Natural killer cell (primary cell): ENCODE results near the gene SYNGR2. TPM values are rescaled to one million over a fixed set of nuclear protein-coding genes. Genes with fewer than 3 reads are reported as not detected.
A peak's percentile ranks its signal among the peaks of the same experiment; 100 is the strongest.

Experiments
- ATAC-seq, 3 donors: fragments of 150-1000 bp in 2 of 3; fragments of 200-7000 bp in 1 of 3; cut with Tn5 transposase; 1 replicate in 1 of 3; 2 replicates in 2 of 3; pipeline ENCODE4 v1.10.0; 2021; ENCODE audit warnings: mild to moderate bottlenecking in 2 of 3, moderate library complexity in 2 of 3
- DNase-seq, 2 donors: peaks; one replicate each; pipeline versions ENCODE4 v3.0.0 to v3.0.0-alpha.2; 2013 to 2021; ENCODE audit warnings: mixed read lengths in 1 of 2
- H3K27ac ChIP-seq: one replicate; pipeline ENCODE4 v1.5.1; 2013; ENCODE audit warnings: mild to moderate bottlenecking, low read length
- H3K27me3 ChIP-seq: one replicate; pipeline ENCODE4 v1.6.1; 2013; ENCODE audit warnings: low read length; ENCODE audit not compliant: control insufficient read depth, insufficient read depth
- H3K36me3 ChIP-seq: one replicate; pipeline ENCODE4 v1.6.1; 2013; ENCODE audit warnings: low read length; ENCODE audit not compliant: control insufficient read depth, insufficient read depth
- H3K4me1 ChIP-seq: one replicate; pipeline ENCODE4 v1.6.1; 2013; ENCODE audit warnings: low read length; ENCODE audit not compliant: control insufficient read depth, insufficient read depth
- H3K4me3 ChIP-seq: one replicate; pipeline ENCODE4 v1.5.1; 2013; ENCODE audit warnings: low read length
- H3K9me3 ChIP-seq: one replicate; pipeline ENCODE4 v1.6.1; 2013; ENCODE audit warnings: low read length; ENCODE audit not compliant: control insufficient read depth, insufficient read depth
- H3K27ac Mint-ChIP-seq, 2 donors: one replicate each; pipeline ENCODE4 v1.8.0; 2022; ENCODE audit warnings: mild to moderate bottlenecking in 2 of 2, mixed read lengths in 2 of 2, moderate library complexity in 1 of 2
- H3K27me3 Mint-ChIP-seq, 2 donors: one replicate each; pipeline ENCODE4 v1.8.0; 2022; ENCODE audit warnings: low read depth in 2 of 2, mixed read lengths in 2 of 2
- H3K36me3 Mint-ChIP-seq: one replicate; pipeline ENCODE4 v1.8.0; 2022; ENCODE audit warnings: mixed read lengths
- H3K4me1 Mint-ChIP-seq, 2 donors: one replicate each; pipeline ENCODE4 v1.8.0; 2022; ENCODE audit warnings: mixed read lengths in 2 of 2
- H3K4me3 Mint-ChIP-seq: one replicate; pipeline ENCODE4 v1.8.0; 2022; ENCODE audit warnings: mild to moderate bottlenecking, moderate library complexity, mixed read lengths
- H3K9me3 Mint-ChIP-seq, 2 donors: one replicate each; pipeline ENCODE4 v1.8.0; 2022; ENCODE audit warnings: mixed read lengths in 2 of 2
- CTCF ChIP-seq: fragments of 200-600 bp; IDR thresholded peaks from one replicate; pipeline ENCODE4 v1.8.0; 2022; ENCODE audit warnings: antibody characterized with exemption
- WGBS: methylation state at CpG from one replicate; pipeline ENCODE4 v1.1.7; 2013; ENCODE audit warnings: missing lambda C conversion rate; ENCODE audit not compliant: insufficient coverage; 5-methylcytosine and 5-hydroxymethylcytosine counted together
- intact Hi-C: fragments of 100-400 bp; cut with micrococcal nuclease; formaldehyde crosslinking; loops from one replicate; pipeline ENCODE4 v1.14.2; 2022
- total RNA-seq, 4 donors: library from RNA; stranded (reverse); fragments of 120-200 nt in 1 of 4; gene quantifications; one replicate each; pipeline versions ENCODE4 v1.2.3 to v1.2.4, GENCODE V29; 2013 to 2022

The SYNGR2 gene
- total RNA-seq, 3 donors from 2014 or later (not counting 1 experiment from before 2014, with no cell fraction given): 41.2 to 62.1 (median 43.5) TPM

GRCh38 chr17:78174870-78175642 lies 6.7 kb downstream of the SYNGR2 start:
- H3K4me1 ChIP-seq: peaks cover 70% of the 10 kb centered on the region
- TF ChIP-seq CTCF: no peak
- ATAC-seq (no peak), DNase-seq (no peak)
- Mint-ChIP-seq H3K4me1 (peaks cover 21 to 36% of the 10 kb centered on the region in 2 donors), H3K36me3 (no peaks in the 10 kb centered on the region), H3K9me3 (no peaks in the 10 kb centered on the region), H3K4me3 (no peak overlapping the region), H3K27me3 (no peaks in the 10 kb centered on the region), H3K27ac (no peak overlapping the region)
- 95% methylated on average over 28 of the region's 28 CpGs for WGBS
- H3K27ac ChIP-seq: peak overlapping the region; percentile 66
- no peaks in the 10 kb centered on the region for H3K9me3 ChIP-seq
- peaks cover 10% of the 10 kb centered on the region for H3K36me3 ChIP-seq
- no peak overlapping the region for H3K4me3 ChIP-seq
- intact Hi-C loops: no loop called here
- H3K27me3 ChIP-seq: no peaks in the 10 kb centered on the region

- H3K36me3 ChIP-seq: peaks cover 10% of the 10 kb centered on the region
- no peak overlapping the region for H3K4me3 ChIP-seq
- Mint-ChIP-seq H3K9me3 (no peaks in the 10 kb centered on the region), H3K4me1 (peaks cover 27 to 41% of the 10 kb centered on the region in 2 donors), H3K4me3 (no peak overlapping the region), H3K27ac (no peak overlapping the region), H3K27me3 (no peaks in the 10 kb centered on the region), H3K36me3 (no peaks in the 10 kb centered on the region)
- H3K27ac ChIP-seq: no peak overlapping the region
- H3K9me3 ChIP-seq: no peaks in the 10 kb centered on the region
- no peak for DNase-seq
- intact Hi-C loops: no loop called here
- ATAC-seq: no peak
- H3K4me1 ChIP-seq: peaks cover 69% of the 10 kb centered on the region
- no peaks in the 10 kb centered on the region for H3K27me3 ChIP-seq
- WGBS: 97% methylated on average over 14 of the region's 14 CpGs
- no peak for TF ChIP-seq CTCF
Measured at GRCh38 chr17:78175643-78175981, 7.2 kb downstream of the SYNGR2 start.

GRCh38 chr17:78176548-78177025 lies 8.2 kb downstream of the SYNGR2 start:
- Histone ChIP-seq H3K4me3 (no peak overlapping the region), H3K27me3 (no peaks in the 10 kb centered on the region), H3K27ac (no peak overlapping the region), H3K9me3 (no peaks in the 10 kb centered on the region), H3K4me1 (peaks cover 62% of the 10 kb centered on the region), H3K36me3 (peaks cover 5% of the 10 kb centered on the region)
- ATAC-seq (peak; percentile 81 to 82 (median 82)), DNase-seq (peak; percentile 69 to 88)
- 16% methylated on average over 11 of the region's 14 CpGs for whole genome bisulfite sequencing
- Mint-ChIP-seq H3K4me1 (peaks cover 27 to 40% of the 10 kb centered on the region in 2 donors), H3K9me3 (no peaks in the 10 kb centered on the region), H3K27me3 (no peaks in the 10 kb centered on the region), H3K4me3 (no peak overlapping the region), H3K36me3 (no peaks in the 10 kb centered on the region), H3K27ac (no peak overlapping the region)
- intact Hi-C loops: loop anchor here (1.0 kb wide), 2 partner anchors 64 to 91 kb away; no protein-coding TSS in a partner anchor
- TF ChIP-seq CTCF: peak; percentile 93
